Measurements from ENCODE around the gene CIP2A. TPM values are rescaled to one million over a fixed set of nuclear protein-coding genes. Genes with fewer than 3 reads are reported as not detected.

Gene CIP2A
- total and polyA plus RNA-seq, 4 donors = 0.62 to 44.9 (median 0.95) TPM

DNA sequence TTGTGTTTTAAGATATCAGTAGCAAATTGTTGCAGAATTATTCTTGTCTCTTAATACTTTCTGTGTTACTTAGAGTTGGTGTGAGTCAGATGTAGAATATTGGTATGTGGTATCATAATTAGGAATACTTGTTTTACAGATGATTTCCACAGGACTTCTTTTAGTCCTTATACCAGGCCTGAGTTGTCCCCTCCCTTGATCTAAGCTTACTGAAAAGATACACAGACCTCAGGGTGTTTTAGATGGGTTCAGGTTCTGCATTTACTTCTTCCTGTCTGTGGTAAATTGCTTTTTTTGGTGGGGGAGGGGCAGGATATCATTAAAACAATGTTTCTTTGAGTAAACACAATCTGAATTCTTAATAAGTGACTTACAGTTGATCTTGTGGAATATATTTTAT lies 14.5 kb upstream of the CIP2A start:
- TF ChIP-seq RAD21 (IDR thresholded peaks at IDR 0.05) (no peak), GABPA (IDR thresholded peaks at IDR 0.05 in 1 of 2, conservative IDR thresholded peaks at IDR 0.05 in 1 of 2) (no peak), JUND (IDR thresholded peaks at IDR 0.05) (no peak), NR2F2 (IDR thresholded peaks at IDR 0.05) (no peak), HNF4G (IDR thresholded peaks at IDR 0.05) (no peak), EGR1 (IDR thresholded peaks at IDR 0.05; ENCODE audit: low read depth in 2 of 2) (no peak), SP1 (IDR thresholded peaks at IDR 0.05) (no peak), YY1 (IDR thresholded peaks at IDR 0.05) (no peak), RXRA (IDR thresholded peaks at IDR 0.05) (no peak)
- TF ChIP-seq, protein P1, sequence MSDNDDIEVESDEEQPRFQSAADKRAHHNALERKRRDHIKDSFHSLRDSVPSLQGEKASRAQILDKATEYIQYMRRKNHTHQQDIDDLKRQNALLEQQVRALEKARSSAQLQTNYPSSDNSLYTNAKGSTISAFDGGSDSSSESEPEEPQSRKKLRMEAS (IDR thresholded peaks at IDR 0.05) = no peak
- TF ChIP-seq, protein P2, sequence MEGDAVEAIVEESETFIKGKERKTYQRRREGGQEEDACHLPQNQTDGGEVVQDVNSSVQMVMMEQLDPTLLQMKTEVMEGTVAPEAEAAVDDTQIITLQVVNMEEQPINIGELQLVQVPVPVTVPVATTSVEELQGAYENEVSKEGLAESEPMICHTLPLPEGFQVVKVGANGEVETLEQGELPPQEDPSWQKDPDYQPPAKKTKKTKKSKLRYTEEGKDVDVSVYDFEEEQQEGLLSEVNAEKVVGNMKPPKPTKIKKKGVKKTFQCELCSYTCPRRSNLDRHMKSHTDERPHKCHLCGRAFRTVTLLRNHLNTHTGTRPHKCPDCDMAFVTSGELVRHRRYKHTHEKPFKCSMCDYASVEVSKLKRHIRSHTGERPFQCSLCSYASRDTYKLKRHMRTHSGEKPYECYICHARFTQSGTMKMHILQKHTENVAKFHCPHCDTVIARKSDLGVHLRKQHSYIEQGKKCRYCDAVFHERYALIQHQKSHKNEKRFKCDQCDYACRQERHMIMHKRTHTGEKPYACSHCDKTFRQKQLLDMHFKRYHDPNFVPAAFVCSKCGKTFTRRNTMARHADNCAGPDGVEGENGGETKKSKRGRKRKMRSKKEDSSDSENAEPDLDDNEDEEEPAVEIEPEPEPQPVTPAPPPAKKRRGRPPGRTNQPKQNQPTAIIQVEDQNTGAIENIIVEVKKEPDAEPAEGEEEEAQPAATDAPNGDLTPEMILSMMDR (IDR thresholded peaks at IDR 0.05; ENCODE audit: low read depth, low read length, missing input control) = no peak
- TF ChIP-seq, protein P3, sequence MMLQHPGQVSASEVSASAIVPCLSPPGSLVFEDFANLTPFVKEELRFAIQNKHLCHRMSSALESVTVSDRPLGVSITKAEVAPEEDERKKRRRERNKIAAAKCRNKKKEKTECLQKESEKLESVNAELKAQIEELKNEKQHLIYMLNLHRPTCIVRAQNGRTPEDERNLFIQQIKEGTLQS (IDR thresholded peaks at IDR 0.05) = no peak

DNA sequence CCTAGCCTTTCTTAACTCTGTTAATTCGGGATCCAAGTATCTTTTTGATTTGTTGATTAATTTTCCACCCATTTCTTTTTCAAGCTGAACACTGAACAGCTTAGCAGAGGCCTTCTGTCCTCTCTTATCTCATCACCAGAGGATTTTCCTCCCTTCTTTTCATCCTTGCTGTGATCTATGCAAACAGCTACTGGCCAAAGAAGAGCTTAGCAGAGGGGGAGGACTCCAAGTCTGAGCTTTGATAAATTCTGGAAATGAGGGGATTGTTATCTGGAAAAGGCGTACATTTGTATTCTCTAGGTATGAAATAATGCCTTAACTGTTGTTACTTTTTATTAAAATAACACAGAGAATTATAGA lies 13.7 kb upstream of the CIP2A start:
- WGBS = 84% methylated on average over 2 of the region's 2 CpGs
- no peak overlapping the region for H3K9ac ChIP-seq (ENCODE audit: low read depth in 1 of 2, low read length in 2 of 2)
- H3K4me3 ChIP-seq (ENCODE audit: low read depth in 1 of 3, low read length in 3 of 3) = no peak overlapping the region
- no peak overlapping the region for H3K27ac ChIP-seq (ENCODE audit: low read depth in 1 of 2, low read length in 2 of 2)
- peaks cover 0 to 2% (median 0%) of the 10 kb centered on the region in 4 donors for H3K4me1 ChIP-seq (ENCODE audit: control insufficient read depth in 4 of 4, insufficient read depth in 4 of 4, low read length in 3 of 4)
- DNase-seq (ENCODE audit: low spot score) = no peak
- no peaks in the 10 kb centered on the region for H3K36me3 ChIP-seq (ENCODE audit: control insufficient read depth in 4 of 4, insufficient read depth in 3 of 4, low read depth in 1 of 4, low read length in 3 of 4)
- H3K9me3 ChIP-seq (ENCODE audit: control insufficient read depth in 4 of 4, low read length in 3 of 4) = no peaks in the 10 kb centered on the region
- H3K27me3 ChIP-seq (ENCODE audit: control insufficient read depth in 4 of 4, insufficient read depth in 4 of 4, low read length in 3 of 4) = no peaks in the 10 kb centered on the region
- TF ChIP-seq JUND (IDR thresholded peaks at IDR 0.05) (no peak), SP1 (IDR thresholded peaks at IDR 0.05) (no peak), RXRA (IDR thresholded peaks at IDR 0.05) (no peak), EGR1 (IDR thresholded peaks at IDR 0.05; ENCODE audit: low read depth in 2 of 2) (no peak), FOXA2 (IDR thresholded peaks at IDR 0.05) (no peak), YY1 (IDR thresholded peaks at IDR 0.05) (no peak), RAD21 (IDR thresholded peaks at IDR 0.05) (no peak), GABPA (IDR thresholded peaks at IDR 0.05 in 1 of 2, conservative IDR thresholded peaks at IDR 0.05 in 1 of 2) (no peak)
- TF ChIP-seq, protein P2 (IDR thresholded peaks at IDR 0.05; ENCODE audit: low read depth, low read length, missing input control) = no peak
- TF ChIP-seq, protein P4, sequence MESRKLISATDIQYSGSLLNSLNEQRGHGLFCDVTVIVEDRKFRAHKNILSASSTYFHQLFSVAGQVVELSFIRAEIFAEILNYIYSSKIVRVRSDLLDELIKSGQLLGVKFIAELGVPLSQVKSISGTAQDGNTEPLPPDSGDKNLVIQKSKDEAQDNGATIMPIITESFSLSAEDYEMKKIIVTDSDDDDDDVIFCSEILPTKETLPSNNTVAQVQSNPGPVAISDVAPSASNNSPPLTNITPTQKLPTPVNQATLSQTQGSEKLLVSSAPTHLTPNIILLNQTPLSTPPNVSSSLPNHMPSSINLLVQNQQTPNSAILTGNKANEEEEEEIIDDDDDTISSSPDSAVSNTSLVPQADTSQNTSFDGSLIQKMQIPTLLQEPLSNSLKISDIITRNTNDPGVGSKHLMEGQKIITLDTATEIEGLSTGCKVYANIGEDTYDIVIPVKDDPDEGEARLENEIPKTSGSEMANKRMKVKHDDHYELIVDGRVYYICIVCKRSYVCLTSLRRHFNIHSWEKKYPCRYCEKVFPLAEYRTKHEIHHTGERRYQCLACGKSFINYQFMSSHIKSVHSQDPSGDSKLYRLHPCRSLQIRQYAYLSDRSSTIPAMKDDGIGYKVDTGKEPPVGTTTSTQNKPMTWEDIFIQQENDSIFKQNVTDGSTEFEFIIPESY (IDR thresholded peaks at IDR 0.05) = no peak
- TF ChIP-seq, protein P3 (IDR thresholded peaks at IDR 0.05) = no peak

More for the DNA sequence above, 14.5 kb upstream of the CIP2A start:
- H3K27ac ChIP-seq (ENCODE audit: low read depth in 1 of 2, low read length in 2 of 2) = no peak overlapping the region
- H3K36me3 ChIP-seq (ENCODE audit: control insufficient read depth in 4 of 4, insufficient read depth in 3 of 4, low read depth in 1 of 4, low read length in 3 of 4) = no peaks in the 10 kb centered on the region
- DNase-seq (ENCODE audit: low spot score) = no peak
- H3K9me3 ChIP-seq (ENCODE audit: control insufficient read depth in 4 of 4, low read length in 3 of 4) = no peaks in the 10 kb centered on the region
- no peak overlapping the region for H3K9ac ChIP-seq (ENCODE audit: low read depth in 1 of 2, low read length in 2 of 2)
- H3K27me3 ChIP-seq (ENCODE audit: control insufficient read depth in 4 of 4, insufficient read depth in 4 of 4, low read length in 3 of 4) = no peaks in the 10 kb centered on the region
- H3K4me3 ChIP-seq (ENCODE audit: low read depth in 1 of 3, low read length in 3 of 3) = no peak overlapping the region
- H3K4me1 ChIP-seq (ENCODE audit: control insufficient read depth in 4 of 4, insufficient read depth in 4 of 4, low read length in 3 of 4) = peaks cover 0 to 2% (median 0%) of the 10 kb centered on the region in 4 donors
